HL-60/S4 (cell line): ENCODE measurements around the gene PITPNC1.
"Not testable (repeated sequence)": the region's sequence is repeated elsewhere in the genome, so short reads cannot be mapped to it uniquely, and the experiment has no call there.

Experiments
- in situ Hi-C: fragments of 300-500 bp; cut with MboI; formaldehyde crosslinking; loops from 2 replicates; pipeline ENCODE4 v1.14.3; 2022; ENCODE audit warnings: low sequenced_read_pairs

The PITPNC1 gene

DNA sequence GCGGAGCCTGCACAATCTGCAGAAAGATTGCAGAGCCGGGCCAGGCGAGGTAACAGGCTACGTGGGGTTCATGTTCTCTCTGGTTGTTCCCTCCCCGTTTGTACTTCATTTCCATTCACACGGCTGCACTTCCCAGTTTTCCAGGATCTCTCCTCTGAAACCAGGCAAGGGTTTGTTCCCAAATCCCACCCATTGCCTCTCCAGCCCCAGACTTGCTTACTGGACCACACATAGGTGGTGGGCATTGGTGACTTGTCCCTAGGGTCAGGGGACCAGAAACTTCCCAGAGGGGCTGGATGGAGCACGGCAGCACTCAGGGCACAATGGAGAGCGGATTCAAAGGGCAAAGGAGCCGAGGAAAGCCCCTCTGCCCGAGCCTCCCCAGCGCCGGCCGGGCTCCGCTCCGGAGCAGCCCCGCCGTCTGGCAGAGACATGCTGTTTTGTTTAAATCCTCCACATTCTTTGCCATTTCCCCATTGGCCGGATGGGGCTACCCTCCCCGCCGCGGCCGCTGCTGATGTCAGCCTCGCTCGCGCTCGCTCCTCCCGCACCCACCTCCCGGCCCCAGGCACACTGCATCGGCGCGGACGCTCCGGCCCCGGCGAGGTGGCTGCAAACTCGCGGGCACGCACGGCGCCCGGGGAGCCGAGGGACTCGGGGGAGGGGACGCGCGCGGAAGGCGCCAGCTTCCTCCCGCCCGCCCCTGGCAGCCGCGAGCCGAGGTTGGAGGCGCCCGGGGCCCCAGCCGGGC lies at the start of gene PITPNC1:
Gene PITPNC1 (plus strand): TSS at position 545 of the 751 bp plus-strand sequence.
- in situ Hi-C loops = no loop called here

DNA sequence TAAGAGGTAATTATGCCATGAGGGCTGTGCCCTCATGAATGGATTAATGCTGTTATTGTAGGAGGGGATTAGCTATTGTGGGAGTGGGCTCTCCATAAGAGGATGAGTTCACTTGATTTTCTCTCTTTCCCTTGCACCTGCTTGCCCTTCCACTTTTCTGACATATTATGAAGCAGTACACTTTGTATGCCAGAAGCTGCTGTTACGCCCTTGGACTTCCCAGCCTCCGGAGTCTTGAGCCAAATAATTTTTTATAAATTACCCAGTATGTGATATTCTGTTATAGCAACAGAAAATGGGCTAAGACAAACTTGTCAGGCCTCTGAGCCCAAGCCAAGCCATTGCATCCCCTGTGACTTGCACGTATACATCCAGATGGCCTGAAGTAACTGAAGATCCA lies 49.1 kb upstream of the PITPNC1 start:
- in situ Hi-C loops = no loop called here

DNA sequence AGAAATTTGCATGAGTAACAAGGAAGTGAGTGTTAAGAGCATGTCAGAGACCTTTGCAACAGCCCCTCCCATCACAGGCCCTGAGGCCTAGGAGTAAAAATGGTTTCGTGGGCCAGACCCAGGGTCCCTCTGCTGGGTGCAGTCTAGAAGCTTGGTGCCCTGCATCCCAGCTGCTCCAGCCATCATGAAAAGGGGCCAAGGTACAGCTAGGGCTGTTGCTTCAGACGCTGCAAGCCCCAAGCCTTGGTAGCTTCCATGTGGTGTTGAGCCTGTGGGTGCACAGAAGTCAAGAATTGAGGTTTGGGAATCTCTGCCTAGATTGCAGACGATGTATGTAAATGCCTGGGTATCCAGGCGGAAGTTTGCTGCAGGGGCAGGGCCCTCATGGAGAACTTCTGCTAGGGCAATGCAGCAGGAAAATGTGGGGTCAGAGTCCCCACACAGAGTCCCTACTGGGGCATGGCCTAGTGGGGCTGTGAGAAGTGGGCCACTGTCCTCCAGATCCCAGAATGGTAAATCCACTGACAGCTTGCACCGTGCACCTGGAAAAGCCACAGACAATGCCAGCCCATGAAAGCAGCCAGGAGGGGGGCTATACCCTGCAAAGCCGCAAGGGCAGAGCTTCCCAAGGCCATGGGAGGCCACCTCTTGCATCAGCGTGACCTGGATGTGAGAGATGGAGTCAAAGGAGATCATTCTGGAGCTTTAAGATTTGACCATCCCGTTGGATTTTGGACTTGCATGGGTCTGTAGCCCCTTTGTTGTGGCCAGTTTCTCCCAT lies 45.5 kb upstream of the PITPNC1 start:
- in situ Hi-C loops = not testable (repeated sequence)

DNA sequence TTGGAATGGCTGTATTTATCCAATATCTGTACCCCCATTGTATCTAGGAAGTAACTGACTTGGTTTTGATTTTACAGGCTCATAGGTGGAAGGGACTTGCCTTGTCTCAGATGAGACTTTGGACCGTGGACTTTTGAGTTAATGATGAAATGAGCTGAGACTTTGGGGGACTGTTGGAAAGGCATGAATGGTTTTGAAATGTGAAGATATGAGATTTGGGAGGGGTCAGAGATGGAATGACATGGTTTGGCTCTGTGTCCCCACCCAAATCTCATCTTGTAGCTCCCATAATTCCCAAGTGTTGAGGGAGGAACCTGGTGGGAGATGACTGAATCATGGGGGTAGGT lies 44.9 kb upstream of the PITPNC1 start:
- in situ Hi-C loops = not testable (repeated sequence)

DNA sequence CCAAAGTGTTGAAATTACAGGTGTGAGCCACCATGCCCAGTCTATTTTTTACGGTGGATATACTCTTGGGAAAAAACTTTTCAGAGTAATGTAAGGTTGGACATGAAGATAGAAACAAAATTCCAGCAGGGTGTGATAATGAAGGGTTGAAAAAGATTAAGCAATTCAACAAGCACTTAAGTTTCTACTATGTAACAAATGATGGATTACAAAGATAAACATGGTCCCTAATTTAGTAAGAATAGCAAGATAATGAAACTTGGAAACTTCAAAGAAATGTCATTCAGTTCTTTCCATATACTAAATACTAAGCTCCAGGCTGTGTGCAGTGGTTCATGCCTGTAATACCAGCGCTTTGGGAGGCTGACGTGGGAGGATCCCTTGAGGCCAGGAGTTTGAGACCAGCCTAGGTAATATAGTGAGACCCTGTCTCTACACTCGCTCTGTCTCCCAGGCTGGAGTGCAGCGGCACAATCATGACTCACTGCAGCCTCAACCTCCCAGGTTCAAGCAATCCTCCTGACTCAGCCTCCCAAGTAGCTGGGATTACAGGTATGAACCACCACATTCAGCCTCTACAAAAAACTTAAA lies 41.7 kb upstream of the PITPNC1 start:
- in situ Hi-C loops = no loop called here

DNA sequence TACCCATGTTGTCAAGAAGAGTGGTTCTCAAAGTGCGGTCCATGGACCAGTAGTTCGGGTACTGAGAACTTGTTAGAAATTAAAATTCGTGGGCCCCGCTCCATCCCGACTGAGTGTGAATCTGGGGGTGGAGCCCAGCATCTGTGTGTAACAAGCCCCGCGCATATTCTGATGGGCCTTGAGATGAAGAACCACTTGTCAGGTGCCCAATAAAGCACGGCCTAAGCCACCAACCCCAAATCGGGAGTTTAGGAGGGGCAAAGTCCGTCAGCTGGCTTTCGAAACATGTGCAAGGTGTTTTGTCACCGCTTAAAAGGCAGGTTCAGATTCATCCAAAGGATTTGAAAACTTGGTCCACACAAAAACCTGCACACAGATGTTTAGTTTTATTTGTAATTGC lies 40.2 kb upstream of the PITPNC1 start:
- in situ Hi-C loops = no loop called here

DNA sequence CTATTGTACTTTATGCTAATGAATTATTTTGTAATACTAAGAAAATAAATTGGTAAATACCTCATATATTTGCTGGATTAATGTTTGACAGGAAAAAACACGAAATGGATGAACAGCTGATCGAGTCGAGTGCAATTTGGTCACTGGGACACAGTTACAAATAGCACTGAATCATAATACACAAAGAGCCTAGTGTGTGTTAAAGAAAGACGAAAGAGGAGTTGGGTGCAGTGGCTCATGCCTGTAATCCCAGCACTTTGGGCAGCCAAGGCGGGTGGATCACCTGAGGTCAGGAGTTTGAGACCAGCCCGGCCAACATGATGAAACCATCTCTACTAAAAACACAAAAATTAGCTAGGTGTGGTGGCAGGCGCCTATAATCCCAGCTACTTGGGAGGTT lies 38.7 kb upstream of the PITPNC1 start:
- in situ Hi-C loops = not testable (repeated sequence)

DNA sequence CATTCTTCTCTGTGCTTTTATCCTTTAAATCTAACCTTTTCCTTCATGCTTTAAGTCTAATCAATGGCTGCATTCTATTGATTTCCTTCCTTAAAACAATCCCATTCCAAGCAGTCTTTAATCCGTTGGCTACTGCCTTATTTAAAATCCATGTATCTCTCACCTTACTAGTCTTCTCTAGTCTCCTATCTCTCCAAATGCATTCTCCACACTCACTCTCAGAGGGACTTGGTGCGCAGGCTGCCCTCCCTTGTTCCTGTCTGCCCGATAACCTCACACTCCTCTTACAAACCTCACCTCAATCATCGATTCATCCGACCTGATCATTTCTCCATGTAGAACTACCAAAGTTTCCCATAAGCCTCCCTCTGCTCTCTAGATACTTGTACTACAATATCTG lies 33.8 kb upstream of the PITPNC1 start:
- in situ Hi-C loops = no loop called here

DNA sequence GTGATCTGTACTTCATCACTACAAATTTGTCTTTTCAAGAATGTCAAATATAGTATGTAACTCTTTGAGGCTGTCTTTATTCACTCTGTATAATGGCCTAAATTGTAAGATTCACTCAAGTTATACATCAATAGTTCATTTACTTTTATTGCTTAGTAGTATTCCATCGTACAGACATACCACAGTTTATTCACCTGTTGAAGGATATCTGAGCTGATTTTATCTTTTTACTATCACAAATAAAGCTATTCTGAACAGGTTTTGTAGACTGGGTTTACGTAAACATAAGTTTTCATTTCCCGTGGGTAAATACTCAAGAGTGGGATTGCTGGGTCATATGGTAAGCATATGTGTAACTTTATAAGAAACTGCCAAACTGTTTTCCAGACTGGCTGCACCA lies 29.3 kb upstream of the PITPNC1 start:
- in situ Hi-C loops = no loop called here

DNA sequence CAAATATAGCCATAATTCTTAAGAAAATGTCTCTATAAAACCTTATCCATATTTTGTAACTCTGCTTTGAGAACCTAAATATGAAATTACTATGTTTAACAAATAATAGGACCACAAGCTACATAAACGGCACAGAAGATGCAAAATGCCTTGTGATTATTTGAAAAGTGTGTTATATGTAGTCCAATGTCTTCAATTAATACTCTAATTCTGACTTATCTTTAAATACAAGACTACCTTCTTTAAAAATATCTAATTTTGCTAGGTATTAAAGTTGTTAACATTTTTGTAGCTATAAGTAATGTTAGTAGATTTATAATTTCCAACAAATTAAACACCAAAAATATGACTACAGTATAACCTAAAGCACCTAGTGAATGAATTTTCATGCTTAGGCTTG lies 27.7 kb upstream of the PITPNC1 start:
- in situ Hi-C loops = no loop called here

DNA sequence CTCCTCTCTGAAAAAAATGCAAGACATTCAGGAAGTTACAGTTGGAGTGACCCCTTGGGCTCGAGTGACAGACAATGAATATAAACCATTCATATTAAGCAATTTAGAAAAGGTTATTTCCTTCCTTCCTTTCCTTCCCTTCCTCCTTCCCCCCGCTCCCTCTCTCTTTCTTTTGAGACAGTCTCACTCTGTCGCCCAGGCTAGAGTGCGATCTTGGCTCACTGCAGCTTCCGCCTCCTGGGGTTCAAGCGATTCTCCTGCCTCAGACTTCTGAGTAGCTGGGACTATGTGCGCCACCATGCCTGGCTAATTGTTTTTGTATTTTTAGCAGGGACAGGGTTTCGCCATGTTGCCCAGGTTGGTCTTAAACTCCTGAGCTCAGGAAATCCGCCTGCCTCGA lies 23.9 kb upstream of the PITPNC1 start:
- in situ Hi-C loops = no loop called here

DNA sequence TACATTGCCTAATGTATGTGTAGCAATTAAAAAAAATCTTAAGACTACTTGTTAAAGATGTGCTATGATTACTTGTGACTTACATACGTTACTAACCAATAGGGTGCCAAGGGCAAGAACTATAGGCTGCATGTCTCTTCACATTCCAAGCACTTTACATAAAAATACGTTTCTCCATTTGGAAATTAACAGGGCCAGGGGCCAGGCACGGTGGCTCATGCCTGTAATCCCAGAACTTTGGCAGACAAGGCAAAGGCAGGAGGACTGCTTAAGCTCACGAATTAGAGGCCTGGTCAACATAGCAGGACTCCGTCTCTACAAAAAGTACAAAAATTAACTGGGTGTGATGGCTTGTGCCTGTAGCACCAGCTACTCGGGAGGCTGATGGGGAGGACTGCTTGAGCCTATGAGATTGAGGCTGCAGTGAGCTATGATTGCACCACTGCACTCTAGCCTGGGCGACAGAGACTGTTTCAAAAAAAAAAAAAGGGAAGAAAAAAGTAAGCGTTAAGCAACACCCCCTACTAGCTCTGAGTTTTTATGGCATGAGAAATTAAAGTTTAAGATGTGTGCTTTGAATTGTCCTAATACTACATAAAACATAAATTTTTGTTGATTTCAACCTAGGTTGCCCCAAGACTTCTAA lies 23.0 kb upstream of the PITPNC1 start:
- in situ Hi-C loops = no loop called here

DNA sequence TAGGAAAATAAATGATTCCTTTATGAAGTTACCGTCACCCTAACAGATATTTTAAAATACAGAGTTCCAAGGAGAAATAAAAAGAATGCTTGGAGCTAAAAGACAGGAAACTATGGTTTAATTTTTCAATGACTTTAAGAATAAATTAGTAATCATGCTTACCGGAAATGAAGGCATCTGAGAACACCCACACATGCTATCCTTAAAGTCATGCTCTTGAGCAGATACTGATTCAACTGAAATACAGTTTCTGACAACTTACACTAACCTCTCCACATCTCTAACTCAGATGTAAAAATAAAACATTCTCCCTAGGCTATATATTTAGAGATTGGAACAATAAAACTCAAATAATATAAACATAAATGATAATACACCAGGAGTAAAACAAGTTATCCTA lies 18.5 kb upstream of the PITPNC1 start:
- in situ Hi-C loops = no loop called here

DNA sequence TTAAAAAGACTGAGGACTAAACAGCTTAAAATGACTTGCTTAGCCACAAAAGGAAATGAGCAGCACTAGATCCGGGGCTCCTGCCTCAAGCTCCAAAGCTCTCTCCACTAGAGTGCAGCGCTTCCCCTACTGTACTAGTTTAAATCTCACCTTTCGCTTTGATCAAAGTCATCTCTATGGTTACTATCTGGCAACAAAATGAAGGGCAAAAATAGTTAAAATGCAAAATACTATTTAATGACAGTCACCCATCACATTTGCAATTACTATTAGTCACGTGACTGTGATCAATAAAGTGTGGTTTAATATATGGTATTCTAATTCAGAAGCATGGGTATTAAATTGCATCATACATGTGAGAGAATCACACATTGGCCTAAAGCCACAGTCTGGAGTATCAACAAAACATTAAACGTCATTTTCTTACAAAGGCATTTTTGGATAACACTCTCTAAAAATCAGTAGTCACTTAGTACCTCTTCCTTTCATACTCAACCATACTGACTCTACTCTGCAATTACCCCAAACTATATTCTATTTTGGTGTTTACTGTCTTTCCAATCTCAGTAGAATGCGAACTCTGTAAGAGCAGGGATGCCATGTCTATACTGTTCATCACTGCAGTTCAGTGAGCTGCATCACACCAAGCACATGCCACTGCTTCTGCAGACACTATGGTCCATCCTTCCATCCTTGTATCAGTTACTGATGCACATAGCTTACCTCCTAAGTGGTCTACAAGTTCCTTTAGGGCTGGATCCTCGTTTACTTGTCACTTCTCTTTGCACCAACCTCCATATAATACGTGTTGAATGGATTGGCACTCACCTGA lies 16.9 kb upstream of the PITPNC1 start:
- in situ Hi-C loops = loop anchor here (10.0 kb wide), 1 partner anchor 355 kb away; the partner anchor contains the start of gene NOL11

DNA sequence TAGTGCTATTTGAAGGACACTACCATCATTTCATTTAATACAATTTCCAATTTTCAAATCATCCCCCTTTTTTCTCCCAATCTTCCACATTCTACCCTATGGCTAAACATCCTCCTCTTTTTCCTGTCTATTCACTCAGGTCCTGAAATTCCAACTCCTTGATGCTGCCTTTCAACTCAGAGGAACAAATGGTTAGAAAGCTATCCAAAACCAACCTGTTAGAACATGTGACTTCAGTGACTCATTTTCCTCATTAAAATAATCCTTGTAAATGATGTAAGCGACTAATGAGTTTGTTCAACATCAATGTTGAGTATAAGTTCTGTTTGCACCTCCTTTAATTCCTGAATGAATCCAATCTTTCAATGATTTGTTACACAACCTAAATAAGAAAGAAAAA lies 16.2 kb upstream of the PITPNC1 start:
- in situ Hi-C loops = loop anchor here (10.0 kb wide), 1 partner anchor 354 kb away; the partner anchor contains the start of gene NOL11

DNA sequence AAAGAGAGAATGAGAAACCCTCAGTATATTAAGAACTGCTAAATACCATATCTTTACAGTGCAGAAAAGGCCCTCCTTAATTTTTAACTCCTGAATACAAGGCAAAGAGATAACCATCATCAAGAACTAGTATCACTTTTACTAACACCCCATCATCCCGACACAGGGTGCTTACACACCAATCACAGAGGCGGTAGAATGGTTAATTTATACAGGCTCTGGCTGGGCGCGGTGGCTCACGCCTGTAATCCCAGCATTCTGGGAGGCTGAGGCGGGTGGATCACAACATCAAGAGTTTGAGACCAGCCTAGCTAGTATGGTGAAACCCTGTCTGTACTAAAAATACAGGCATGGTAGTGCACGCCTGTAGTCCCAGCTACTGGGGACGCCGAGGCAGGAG lies 14.9 kb upstream of the PITPNC1 start:
- in situ Hi-C loops = loop anchor here (10.0 kb wide), 1 partner anchor 353 kb away; the partner anchor contains the start of gene NOL11

DNA sequence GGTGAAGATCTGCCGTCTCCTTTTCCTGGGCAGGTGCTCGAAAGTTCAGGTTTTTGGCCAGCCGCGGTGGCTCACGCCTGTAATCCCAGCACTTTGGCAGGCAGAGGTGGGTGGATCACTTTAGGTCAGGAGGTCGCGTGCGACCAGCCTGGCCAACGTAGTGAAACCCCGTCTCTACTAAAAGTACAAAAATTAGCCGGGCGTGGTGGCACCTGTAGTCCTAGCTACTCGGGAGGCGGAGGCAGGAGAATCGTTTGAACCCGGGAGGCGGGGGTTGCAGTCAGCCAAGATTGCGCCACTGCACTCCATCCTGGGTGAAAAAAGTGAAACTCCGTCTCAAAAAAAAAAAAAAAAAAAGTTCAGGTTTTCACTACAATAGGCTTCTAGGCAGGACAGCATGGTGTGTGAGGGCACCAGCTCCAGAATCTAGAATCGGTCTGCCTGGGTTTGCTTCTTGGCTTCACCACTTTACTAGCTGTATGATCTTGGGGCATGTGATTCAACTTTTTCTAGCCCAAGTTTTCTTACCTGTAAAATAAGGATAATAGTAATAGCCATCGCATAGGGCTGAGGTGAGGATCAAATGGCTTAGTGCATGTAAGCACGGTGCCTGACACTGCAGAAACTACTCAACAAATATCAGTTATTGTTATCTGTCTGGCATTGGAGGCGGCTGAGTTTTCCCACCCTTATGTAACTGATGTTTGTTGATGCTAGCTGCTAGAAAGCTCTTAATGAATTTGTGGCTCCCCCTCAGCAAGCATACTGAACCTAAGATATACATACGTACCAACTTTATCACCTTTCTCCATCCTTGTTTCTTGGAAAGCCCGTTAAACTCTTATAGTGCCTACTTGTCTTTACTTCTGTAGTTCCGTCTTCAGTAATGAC lies 12.0 kb upstream of the PITPNC1 start:
- in situ Hi-C loops = loop anchor here (10.0 kb wide), 1 partner anchor 350 kb away; the partner anchor contains the start of gene NOL11

DNA sequence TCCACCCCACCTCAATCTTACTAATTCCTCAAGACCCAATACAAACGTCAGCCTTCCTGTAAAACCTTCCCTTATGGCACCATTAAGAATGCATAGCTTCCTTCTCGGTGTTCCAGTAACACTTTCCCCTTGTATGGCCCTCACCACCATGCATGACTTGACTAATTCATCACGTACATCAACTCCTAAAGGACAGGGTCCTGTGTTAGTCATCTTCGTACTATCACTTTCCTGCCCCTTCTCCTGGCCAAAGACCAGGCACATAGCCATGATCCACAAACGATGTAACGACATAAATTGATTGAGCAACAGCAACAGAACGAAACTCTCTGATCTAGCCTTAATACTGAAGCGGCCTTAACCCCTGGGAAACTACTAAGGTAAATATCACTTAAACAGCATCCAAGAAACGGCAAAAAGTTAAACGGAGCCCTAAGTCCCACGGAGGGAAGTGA lies 11.3 kb upstream of the PITPNC1 start:
- in situ Hi-C loops = loop anchor here (10.0 kb wide), 1 partner anchor 349 kb away; the partner anchor contains the start of gene NOL11
